Measurements from ENCODE around the gene RPRML. TPM values are rescaled to one million over a fixed set of nuclear protein-coding genes. Genes with fewer than 3 reads are reported as not detected.

RPRML gene
- total and polyA plus RNA-seq, 4 donors: 0.06 TPM; not detected in 3

DNA sequence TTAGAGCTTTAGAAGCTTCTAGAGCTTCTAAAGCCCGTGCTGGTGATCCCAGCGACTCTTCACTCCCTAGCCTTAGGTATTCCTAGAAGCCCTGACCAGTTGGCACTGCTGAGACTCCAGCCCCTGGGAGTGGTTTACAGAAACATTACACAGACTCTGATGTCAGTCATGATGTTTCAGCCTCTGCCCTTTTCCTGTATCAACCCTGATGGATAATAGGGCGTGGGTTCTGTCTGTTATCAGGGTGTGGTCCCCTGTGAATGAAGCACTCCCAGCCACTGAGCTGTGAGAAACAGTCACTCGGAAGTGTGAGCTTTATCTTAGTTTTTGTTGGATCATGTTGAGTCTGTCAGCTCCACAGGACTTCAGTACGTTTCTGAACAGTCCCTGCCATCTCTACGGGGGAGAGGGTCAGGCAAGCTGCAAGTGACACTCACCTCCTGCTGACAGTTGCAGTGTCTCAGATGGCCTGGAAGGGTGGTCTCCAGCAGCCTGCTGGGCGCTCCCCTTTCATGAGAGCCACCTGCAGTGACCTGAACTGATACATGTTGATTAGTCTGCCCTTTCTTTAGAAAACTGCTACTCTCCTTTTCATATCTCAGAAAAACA lies 43.3 kb downstream of the RPRML start:
- TF ChIP-seq FOXA2 (IDR thresholded peaks at IDR 0.05) (no peak), EGR1 (IDR thresholded peaks at IDR 0.05; ENCODE audit: low read depth in 2 of 2) (no peak), SP1 (IDR thresholded peaks at IDR 0.05) (no peak), TAF1 (conservative IDR thresholded peaks at IDR 0.05) (no peak)
- TF ChIP-seq, protein P1, sequence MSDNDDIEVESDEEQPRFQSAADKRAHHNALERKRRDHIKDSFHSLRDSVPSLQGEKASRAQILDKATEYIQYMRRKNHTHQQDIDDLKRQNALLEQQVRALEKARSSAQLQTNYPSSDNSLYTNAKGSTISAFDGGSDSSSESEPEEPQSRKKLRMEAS (IDR thresholded peaks at IDR 0.05): no peak
- no peaks in the 10 kb centered on the region for H3K27me3 ChIP-seq (ENCODE audit: control insufficient read depth in 4 of 4, insufficient read depth in 4 of 4, low read length in 3 of 4)
- DNase-seq (ENCODE audit: low spot score): no peak
- H3K36me3 ChIP-seq (ENCODE audit: control insufficient read depth in 4 of 4, insufficient read depth in 3 of 4, low read depth in 1 of 4, low read length in 3 of 4): peaks cover 24 to 92% (median 78%) of the 10 kb centered on the region in 4 donors
- H3K4me1 ChIP-seq (ENCODE audit: control insufficient read depth in 4 of 4, insufficient read depth in 4 of 4, low read length in 3 of 4): no peaks in the 10 kb centered on the region
- WGBS: 79% methylated on average over 7 of the region's 7 CpGs
- no peak overlapping the region for H3K27ac ChIP-seq (ENCODE audit: low read depth in 1 of 2, low read length in 2 of 2)
- H3K4me3 ChIP-seq (ENCODE audit: low read depth in 1 of 3, low read length in 3 of 3): no peak overlapping the region
- H3K9me3 ChIP-seq (ENCODE audit: control insufficient read depth in 4 of 4, low read length in 3 of 4): no peaks in the 10 kb centered on the region
- no peak overlapping the region for H3K9ac ChIP-seq (ENCODE audit: low read depth in 1 of 2, low read length in 2 of 2)

DNA sequence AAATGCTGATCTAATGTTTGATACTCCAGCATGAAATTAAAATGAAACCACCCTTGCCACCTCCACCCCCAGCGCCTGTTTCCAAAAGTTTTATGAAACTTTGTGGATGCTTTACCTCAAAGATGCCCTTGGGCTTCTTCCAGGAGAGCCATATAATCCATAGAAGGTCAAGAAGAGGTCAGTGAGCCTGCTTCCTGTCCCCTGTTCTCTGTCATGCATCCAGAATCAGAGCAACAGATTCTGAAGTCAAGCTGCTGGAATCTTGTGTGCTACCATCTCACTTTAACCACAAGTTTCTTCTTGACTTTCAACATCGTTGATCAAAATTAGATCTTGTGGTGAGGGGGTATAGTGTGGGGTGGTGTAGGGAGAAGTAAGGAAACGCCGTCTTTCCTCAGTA lies 47.5 kb downstream of the RPRML start:
- H3K4me1 ChIP-seq (ENCODE audit: control insufficient read depth in 4 of 4, insufficient read depth in 4 of 4, low read length in 3 of 4): peaks cover 0 to 10% (median 2%) of the 10 kb centered on the region in 4 donors
- WGBS: 88% methylated on average over 4 of the region's 4 CpGs

More for the DNA sequence above, 47.5 kb downstream of the RPRML start:
- no peaks in the 10 kb centered on the region for H3K9me3 ChIP-seq (ENCODE audit: control insufficient read depth in 4 of 4, low read length in 3 of 4)
- no peak for DNase-seq (ENCODE audit: low spot score)
- H3K4me3 ChIP-seq (ENCODE audit: low read depth in 1 of 3, low read length in 3 of 3): no peak overlapping the region
- H3K27me3 ChIP-seq (ENCODE audit: control insufficient read depth in 4 of 4, insufficient read depth in 4 of 4, low read length in 3 of 4): no peaks in the 10 kb centered on the region
- no peak overlapping the region for H3K27ac ChIP-seq (ENCODE audit: low read depth in 1 of 2, low read length in 2 of 2)
- H3K9ac ChIP-seq (ENCODE audit: low read depth in 1 of 2, low read length in 2 of 2): no peak overlapping the region
- peaks cover 20 to 71% (median 59%) of the 10 kb centered on the region in 4 donors for H3K36me3 ChIP-seq (ENCODE audit: control insufficient read depth in 4 of 4, insufficient read depth in 3 of 4, low read depth in 1 of 4, low read length in 3 of 4)
- TF ChIP-seq, protein P1 (IDR thresholded peaks at IDR 0.05): no peak
- TF ChIP-seq YY1 (IDR thresholded peaks at IDR 0.05) (no peak), NR2F2 (IDR thresholded peaks at IDR 0.05) (no peak), ATF3 (IDR thresholded peaks at IDR 0.05) (no peak), JUND (IDR thresholded peaks at IDR 0.05) (no peak), FOXA2 (IDR thresholded peaks at IDR 0.05) (no peak), EGR1 (IDR thresholded peaks at IDR 0.05; ENCODE audit: low read depth in 2 of 2) (no peak), HNF4G (IDR thresholded peaks at IDR 0.05) (no peak), RAD21 (IDR thresholded peaks at IDR 0.05) (no peak), HNF4A (conservative IDR thresholded peaks at IDR 0.05) (no peak), GABPA (IDR thresholded peaks at IDR 0.05 in 1 of 2, conservative IDR thresholded peaks at IDR 0.05 in 1 of 2) (no peak), SP1 (IDR thresholded peaks at IDR 0.05) (no peak), RXRA (IDR thresholded peaks at IDR 0.05) (no peak), TAF1 (conservative IDR thresholded peaks at IDR 0.05) (no peak)
- TF ChIP-seq, protein P2, sequence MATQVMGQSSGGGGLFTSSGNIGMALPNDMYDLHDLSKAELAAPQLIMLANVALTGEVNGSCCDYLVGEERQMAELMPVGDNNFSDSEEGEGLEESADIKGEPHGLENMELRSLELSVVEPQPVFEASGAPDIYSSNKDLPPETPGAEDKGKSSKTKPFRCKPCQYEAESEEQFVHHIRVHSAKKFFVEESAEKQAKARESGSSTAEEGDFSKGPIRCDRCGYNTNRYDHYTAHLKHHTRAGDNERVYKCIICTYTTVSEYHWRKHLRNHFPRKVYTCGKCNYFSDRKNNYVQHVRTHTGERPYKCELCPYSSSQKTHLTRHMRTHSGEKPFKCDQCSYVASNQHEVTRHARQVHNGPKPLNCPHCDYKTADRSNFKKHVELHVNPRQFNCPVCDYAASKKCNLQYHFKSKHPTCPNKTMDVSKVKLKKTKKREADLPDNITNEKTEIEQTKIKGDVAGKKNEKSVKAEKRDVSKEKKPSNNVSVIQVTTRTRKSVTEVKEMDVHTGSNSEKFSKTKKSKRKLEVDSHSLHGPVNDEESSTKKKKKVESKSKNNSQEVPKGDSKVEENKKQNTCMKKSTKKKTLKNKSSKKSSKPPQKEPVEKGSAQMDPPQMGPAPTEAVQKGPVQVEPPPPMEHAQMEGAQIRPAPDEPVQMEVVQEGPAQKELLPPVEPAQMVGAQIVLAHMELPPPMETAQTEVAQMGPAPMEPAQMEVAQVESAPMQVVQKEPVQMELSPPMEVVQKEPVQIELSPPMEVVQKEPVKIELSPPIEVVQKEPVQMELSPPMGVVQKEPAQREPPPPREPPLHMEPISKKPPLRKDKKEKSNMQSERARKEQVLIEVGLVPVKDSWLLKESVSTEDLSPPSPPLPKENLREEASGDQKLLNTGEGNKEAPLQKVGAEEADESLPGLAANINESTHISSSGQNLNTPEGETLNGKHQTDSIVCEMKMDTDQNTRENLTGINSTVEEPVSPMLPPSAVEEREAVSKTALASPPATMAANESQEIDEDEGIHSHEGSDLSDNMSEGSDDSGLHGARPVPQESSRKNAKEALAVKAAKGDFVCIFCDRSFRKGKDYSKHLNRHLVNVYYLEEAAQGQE (IDR thresholded peaks at IDR 0.05): no peak
- TF ChIP-seq, protein P3, sequence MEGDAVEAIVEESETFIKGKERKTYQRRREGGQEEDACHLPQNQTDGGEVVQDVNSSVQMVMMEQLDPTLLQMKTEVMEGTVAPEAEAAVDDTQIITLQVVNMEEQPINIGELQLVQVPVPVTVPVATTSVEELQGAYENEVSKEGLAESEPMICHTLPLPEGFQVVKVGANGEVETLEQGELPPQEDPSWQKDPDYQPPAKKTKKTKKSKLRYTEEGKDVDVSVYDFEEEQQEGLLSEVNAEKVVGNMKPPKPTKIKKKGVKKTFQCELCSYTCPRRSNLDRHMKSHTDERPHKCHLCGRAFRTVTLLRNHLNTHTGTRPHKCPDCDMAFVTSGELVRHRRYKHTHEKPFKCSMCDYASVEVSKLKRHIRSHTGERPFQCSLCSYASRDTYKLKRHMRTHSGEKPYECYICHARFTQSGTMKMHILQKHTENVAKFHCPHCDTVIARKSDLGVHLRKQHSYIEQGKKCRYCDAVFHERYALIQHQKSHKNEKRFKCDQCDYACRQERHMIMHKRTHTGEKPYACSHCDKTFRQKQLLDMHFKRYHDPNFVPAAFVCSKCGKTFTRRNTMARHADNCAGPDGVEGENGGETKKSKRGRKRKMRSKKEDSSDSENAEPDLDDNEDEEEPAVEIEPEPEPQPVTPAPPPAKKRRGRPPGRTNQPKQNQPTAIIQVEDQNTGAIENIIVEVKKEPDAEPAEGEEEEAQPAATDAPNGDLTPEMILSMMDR (IDR thresholded peaks at IDR 0.05; ENCODE audit: low read depth, low read length, missing input control): no peak

All from liver (tissue), 9 donors.